ENCODE data around the gene ZNF280A. TPM values are rescaled to one million over a fixed set of nuclear protein-coding genes. Genes with fewer than 3 reads are reported as not detected.

The ZNF280A gene
- total RNA-seq, 1 experiment from 2014 or later, result 0.22 TPM

GRCh38 chr22:22467112-22467511 lies 53.0 kb downstream of the ZNF280A start (continued):
- TF ChIP-seq ZNF425 (CRISPR knock-in tag; conservative IDR thresholded peaks at IDR 0.05) (no peak), TEAD4 (CRISPR knock-in tag; IDR thresholded peaks at IDR 0.05) (no peak), IRF2 (CRISPR knock-in tag; IDR thresholded peaks at IDR 0.05; ENCODE audit: borderline replicate concordance, low read depth) (no peak), OVOL2 (CRISPR knock-in tag; IDR thresholded peaks at IDR 0.05; ENCODE audit: borderline replicate concordance) (no peak), NFYB (CRISPR knock-in tag; conservative IDR thresholded peaks at IDR 0.05; ENCODE audit: low read depth) (no peak), NFE2L1 (CRISPR knock-in tag; IDR thresholded peaks at IDR 0.05) (no peak), CBFB (CRISPR knock-in tag; IDR thresholded peaks at IDR 0.05; ENCODE audit: low read depth) (no peak), JAZF1 (CRISPR knock-in tag; IDR thresholded peaks at IDR 0.05) (no peak)

DNA sequence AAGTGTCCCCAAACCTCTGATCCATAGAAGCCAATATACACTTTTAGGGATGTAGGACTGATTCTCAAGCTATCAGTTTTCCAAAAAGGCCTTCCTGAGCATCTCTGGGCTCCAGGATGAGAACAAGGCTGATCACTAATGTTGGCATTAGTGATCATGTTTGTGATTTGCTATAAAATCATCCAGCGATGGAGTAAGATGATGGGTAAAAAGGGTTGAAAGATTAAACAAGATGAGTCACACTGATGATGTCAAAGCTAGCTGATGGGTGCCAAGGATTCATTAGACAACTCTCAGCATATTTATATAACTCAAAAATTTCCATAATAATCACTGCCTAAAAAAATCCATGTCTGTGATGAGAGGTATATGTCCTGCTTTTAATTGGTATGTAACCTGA lies 54.3 kb downstream of the ZNF280A start:
- peaks cover 93% of the 10 kb centered on the region for H3K27me3 Mint-ChIP-seq (ENCODE audit: low read depth)
- ChIA-PET POLR2A (no interaction called here), CTCF (interaction anchor here (1.2 to 5.6 kb wide), 7 partner anchors 43 to 390 kb away, joined by 3 to 52 read pairs (median 8); partner anchors contain the start of genes PRAME and ZNF280B)

DNA sequence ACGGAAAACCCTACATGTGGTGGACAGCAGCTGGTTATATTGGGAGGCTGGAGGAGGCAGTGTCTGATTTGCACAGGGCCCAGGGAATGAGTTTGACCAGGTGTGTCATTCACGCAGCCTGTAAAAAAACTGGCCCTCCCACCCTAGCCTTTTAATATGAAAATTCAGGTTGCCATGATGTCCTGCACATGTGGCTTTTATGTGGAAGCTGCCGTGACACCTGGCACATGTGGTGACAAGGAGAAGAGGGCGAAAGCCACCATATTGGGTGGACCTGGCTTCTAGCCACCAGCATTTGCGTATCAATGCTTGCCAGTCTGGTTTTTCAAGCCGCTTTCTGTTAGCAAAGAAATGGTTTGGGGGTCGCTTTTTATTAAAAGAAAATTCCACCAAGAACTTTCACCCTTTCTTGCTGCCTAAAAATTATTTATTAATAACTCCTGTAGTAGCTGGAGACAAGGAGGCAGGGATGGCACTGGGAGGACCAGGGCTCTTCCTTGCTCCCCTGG lies 54.9 kb downstream of the ZNF280A start:
- peaks cover 5% of the 10 kb centered on the region; the same call in 1 of the 2 replicates for H3K4me1 Mint-ChIP-seq
- H3K9me3 Mint-ChIP-seq, result peaks cover 33% of the 10 kb centered on the region
- no peak overlapping the region for H3K27ac Mint-ChIP-seq
- CTCF ChIA-PET, result interaction anchor here (0.9 to 5.6 kb wide), 15 partner anchors 15 to 391 kb away, joined by 3 to 52 read pairs (median 7); partner anchors contain the start of genes PRAME and ZNF280B
- H3K36me3 Mint-ChIP-seq, result peaks cover 26% of the 10 kb centered on the region
- ATAC-seq, result no peak
- H3K4me3 Mint-ChIP-seq, result no peak overlapping the region
- TF ChIP-seq, protein P1, sequence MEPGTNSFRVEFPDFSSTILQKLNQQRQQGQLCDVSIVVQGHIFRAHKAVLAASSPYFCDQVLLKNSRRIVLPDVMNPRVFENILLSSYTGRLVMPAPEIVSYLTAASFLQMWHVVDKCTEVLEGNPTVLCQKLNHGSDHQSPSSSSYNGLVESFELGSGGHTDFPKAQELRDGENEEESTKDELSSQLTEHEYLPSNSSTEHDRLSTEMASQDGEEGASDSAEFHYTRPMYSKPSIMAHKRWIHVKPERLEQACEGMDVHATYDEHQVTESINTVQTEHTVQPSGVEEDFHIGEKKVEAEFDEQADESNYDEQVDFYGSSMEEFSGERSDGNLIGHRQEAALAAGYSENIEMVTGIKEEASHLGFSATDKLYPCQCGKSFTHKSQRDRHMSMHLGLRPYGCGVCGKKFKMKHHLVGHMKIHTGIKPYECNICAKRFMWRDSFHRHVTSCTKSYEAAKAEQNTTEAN (CRISPR knock-in tag; IDR thresholded peaks at IDR 0.05), result no peak
- no peak for DNase-seq (ENCODE audit: low spot score)
- peaks cover 100% of the 10 kb centered on the region for H3K27me3 Mint-ChIP-seq (ENCODE audit: low read depth)
- POLR2A ChIA-PET, result no interaction called here

More for the DNA sequence above, 54.3 kb downstream of the ZNF280A start:
- peaks cover 2% of the 10 kb centered on the region; the same call in 1 of the 2 replicates for H3K4me1 Mint-ChIP-seq
- peaks cover 29% of the 10 kb centered on the region for H3K9me3 Mint-ChIP-seq
- H3K36me3 Mint-ChIP-seq, result peaks cover 22% of the 10 kb centered on the region
- no peak for TF ChIP-seq ZNF138 (CRISPR knock-in tag; conservative IDR thresholded peaks at IDR 0.05)
- no peak for TF ChIP-seq SMAD3 (CRISPR knock-in tag; IDR thresholded peaks at IDR 0.05; ENCODE audit: borderline replicate concordance)
- no peak for TF ChIP-seq ZNF263 (CRISPR knock-in tag; IDR thresholded peaks at IDR 0.05; ENCODE audit: low read depth)
- no peak for TF ChIP-seq NR1H2 (CRISPR knock-in tag; IDR thresholded peaks at IDR 0.05)
- TF ChIP-seq ZNF317 (CRISPR knock-in tag; IDR thresholded peaks at IDR 0.05; ENCODE audit: borderline replicate concordance, low read depth), result no peak
- no peak for TF ChIP-seq TEAD1 (CRISPR knock-in tag; IDR thresholded peaks at IDR 0.05)
- TF ChIP-seq, protein P2, sequence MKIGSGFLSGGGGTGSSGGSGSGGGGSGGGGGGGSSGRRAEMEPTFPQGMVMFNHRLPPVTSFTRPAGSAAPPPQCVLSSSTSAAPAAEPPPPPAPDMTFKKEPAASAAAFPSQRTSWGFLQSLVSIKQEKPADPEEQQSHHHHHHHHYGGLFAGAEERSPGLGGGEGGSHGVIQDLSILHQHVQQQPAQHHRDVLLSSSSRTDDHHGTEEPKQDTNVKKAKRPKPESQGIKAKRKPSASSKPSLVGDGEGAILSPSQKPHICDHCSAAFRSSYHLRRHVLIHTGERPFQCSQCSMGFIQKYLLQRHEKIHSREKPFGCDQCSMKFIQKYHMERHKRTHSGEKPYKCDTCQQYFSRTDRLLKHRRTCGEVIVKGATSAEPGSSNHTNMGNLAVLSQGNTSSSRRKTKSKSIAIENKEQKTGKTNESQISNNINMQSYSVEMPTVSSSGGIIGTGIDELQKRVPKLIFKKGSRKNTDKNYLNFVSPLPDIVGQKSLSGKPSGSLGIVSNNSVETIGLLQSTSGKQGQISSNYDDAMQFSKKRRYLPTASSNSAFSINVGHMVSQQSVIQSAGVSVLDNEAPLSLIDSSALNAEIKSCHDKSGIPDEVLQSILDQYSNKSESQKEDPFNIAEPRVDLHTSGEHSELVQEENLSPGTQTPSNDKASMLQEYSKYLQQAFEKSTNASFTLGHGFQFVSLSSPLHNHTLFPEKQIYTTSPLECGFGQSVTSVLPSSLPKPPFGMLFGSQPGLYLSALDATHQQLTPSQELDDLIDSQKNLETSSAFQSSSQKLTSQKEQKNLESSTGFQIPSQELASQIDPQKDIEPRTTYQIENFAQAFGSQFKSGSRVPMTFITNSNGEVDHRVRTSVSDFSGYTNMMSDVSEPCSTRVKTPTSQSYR (CRISPR knock-in tag; IDR thresholded peaks at IDR 0.05), result no peak
- H3K4me3 Mint-ChIP-seq, result no peak overlapping the region
- DNase-seq (ENCODE audit: low spot score) (no peak), ATAC-seq (no peak)
- H3K27ac Mint-ChIP-seq, result no peak overlapping the region
